HG02678 (cell line): ENCODE measurements around the gene DISC1.

ENCODE experiments used
- ATAC-seq: cut with Tn5 transposase; IDR thresholded peaks from one replicate; pipeline ENCODE4 v1.9.1; 2021; ENCODE audit warnings: mild to moderate bottlenecking, moderate library complexity; ENCODE audit not compliant: unreplicated experiment

DISC1 gene

GRCh38 chr1:232018231-232019025 lies 391.8 kb downstream of the DISC1 start:
- ATAC-seq = no peak

- no peak for ATAC-seq
These were observed 392.4 kb downstream of the DISC1 start for GRCh38 chr1:232019026-232019340.

- ATAC-seq = no peak
These were observed 393.8 kb downstream of the DISC1 start for GRCh38 chr1:232020352-232020751.

DNA sequence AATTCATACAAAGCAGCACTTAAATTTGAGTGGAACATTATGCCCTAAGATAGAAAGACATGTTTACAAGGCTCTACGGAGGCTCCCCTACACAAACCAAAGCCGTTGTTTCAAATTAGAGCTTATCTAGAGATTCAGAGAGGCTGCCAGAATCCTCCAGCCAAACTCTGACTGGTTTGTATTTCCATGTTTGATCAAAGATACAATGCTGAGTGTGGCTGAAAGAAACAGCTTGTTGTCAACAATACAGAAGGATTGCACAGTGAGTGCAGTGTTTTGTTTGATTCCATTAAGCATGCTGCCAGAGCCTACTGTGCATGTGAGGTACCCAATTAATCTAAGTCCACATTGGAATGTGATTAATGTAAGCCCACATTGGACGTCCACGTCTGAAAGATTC lies 402.7 kb downstream of the DISC1 start:
- ATAC-seq = no peak

DNA sequence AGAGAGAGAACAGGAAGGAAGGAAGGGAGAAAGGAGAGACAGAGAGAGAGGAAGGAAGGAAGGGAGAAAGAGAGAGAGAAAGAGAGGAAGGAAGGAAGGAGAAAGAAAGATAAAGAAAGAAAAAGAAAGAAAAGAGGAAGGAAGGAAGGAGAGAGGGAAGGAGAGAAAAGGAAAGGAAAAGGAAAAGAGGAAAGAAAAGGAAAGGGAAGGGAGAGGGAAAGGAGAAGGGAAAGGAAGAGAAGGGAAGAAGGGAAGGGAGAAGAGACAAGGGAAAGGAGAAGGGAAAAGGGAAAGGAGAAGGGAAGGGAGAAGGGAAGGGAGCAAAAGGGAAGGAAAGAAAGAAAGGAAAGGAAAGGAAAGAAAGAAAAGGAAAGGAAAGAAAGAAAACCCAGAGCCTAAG lies 404.6 kb downstream of the DISC1 start:
- ATAC-seq = no peak

- no peak for ATAC-seq
These were observed 406.7 kb downstream of the DISC1 start for GRCh38 chr1:232033285-232033684.

DNA sequence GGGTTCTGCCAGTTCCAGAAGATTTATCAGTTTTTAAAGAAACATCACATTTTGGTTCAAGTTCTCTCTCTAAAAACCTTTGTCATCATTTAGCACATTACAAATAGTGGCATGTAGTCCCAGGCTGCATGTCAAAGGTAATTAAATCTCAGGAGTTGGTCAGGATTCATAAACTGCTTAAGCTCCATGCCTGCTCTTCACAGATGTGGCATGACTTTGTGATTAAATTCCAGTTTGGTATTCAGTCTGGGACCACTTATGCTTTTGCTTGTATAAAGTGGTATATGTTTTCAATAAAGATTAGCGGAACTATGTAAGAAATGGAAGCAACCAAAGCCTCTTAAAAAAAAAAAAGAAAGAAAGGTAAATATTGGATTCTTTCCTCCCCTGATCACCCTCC lies 408.0 kb downstream of the DISC1 start:
- ATAC-seq = no peak

- ATAC-seq = no peak
These were observed 409.8 kb downstream of the DISC1 start for GRCh38 chr1:232036181-232036933.

DNA sequence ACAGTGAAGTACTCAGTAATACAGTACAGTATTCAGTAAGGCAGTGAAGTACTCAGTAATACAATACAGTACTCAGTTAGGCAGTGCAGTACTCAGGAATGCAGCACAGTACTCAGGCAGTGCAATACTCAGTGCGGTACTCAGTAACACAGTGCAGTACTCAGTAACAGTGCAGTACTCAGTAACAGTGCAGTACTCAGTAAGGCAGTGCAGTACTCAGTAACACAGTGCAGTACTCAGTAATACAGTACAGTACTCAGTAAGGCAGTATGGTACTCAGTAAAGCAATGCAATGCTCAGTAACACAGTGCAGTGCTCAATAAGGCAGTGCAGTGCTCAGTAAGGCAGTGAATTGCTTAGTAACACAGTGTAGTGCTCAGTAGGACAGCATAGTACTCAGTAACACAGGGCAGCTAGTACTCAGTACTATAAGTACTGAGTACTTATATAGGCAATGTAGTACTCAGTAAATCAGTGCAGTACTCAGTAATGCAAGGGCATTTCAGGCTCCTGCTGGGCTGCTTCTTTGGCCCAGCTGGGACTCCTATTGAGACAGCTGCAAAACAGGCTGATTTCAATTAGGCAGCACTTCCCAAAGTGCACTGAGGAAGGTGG lies 411.3 kb downstream of the DISC1 start:
- ATAC-seq = no peak

- ATAC-seq = no peak
These were observed 412.4 kb downstream of the DISC1 start for GRCh38 chr1:232038706-232039677.

- no peak for ATAC-seq
These were observed 413.7 kb downstream of the DISC1 start for GRCh38 chr1:232040260-232040659.

DNA sequence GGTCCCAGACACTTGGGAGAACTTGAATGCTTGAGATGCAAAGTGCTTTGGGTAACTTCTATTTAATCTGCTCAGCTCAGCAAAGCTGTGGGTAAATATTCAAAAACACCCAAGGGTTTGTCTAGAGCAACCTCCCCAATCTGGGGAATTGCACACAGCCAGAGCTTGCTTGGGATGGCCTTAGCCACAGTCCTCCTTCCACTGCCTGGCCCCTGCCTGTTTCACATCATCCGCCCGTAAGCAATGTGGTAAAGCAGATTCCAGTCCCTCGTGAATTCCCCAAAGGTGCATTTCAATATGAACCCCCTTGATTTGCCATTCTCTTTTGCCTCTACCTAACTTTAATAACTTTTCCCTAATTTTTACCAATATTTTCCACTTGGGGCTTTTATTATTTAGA lies 418.1 kb downstream of the DISC1 start:
- no peak for ATAC-seq

DNA sequence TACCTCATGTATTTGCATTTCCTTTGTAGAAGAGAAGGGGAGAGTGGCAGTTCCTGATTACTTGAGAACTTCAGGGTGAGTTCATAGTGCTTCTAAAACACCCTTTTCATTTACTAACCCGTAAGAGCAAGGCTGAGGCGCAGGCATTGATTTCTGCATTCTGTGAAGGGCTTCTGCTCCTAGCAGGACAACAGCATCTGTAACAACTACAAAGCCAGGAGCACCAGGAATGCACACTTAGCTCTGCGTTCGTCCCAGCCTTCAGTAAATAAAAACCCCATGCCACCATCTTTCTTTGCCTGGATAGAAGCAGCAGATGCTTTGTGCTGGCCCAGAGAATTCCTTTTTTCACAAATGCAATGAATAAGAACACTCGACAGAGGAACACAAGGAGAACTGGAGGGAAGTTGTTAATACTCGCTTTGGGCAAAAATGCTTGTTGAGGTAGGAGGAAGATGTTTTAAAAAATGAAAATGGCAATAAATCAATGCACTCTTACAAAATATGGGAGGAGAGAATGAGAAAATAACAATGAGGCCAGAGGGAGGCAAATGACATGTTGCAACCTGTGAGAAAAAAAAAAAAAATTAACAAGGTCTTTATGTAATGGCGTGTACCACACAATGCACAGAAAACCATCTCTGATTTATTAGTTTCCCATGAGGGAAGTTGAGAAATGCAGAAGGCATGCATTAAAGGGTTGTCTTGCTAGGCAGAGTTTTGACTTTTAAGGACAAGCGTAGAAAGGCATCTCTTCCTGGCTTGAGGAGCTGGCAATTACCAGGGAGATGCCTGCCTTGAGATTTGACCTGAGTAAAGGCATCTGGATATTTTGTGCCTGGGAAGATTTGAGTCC lies 418.8 kb downstream of the DISC1 start:
- ATAC-seq = no peak

GRCh38 chr1:232046451-232047306 lies 420.1 kb downstream of the DISC1 start:
- no peak for ATAC-seq

- ATAC-seq = no peak
These were observed 420.9 kb downstream of the DISC1 start for GRCh38 chr1:232047473-232047872.

- no peak for ATAC-seq
These were observed 421.9 kb downstream of the DISC1 start for GRCh38 chr1:232048481-232048880.

- ATAC-seq = no peak
These were observed 422.7 kb downstream of the DISC1 start for GRCh38 chr1:232049335-232049734.

DNA sequence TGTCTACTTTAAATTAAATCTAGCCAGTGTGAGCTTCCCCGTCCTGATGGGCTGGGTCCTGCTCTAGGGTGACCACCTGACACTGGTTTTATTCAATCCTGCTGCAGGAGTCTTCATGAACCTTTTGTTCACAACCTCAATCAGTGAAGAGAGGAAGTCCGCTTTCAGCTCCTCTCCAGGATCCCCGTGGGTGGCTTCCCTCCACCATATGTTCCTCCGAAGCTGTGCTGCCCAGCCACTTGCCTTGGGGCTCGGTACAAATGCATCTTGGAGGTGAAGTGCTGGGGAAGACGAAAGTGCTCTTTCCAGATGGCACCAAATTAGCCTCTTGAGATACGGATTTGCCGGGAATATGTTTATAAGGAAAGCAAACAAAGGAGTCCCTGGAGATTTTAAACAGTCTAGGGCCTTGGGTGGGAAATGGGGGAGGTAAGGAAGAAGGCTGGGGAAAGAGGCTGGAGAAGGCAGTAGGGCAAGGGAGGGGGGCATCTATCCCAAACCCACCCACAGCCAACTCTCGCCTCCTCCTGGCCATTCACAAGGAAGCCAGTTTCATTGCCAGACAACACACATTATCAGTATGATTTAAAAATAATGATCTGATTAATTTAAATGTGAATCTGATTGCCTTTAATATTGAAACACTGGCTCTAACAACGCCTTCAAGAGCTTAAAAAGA lies 430.8 kb downstream of the DISC1 start:
- no peak for ATAC-seq

DNA sequence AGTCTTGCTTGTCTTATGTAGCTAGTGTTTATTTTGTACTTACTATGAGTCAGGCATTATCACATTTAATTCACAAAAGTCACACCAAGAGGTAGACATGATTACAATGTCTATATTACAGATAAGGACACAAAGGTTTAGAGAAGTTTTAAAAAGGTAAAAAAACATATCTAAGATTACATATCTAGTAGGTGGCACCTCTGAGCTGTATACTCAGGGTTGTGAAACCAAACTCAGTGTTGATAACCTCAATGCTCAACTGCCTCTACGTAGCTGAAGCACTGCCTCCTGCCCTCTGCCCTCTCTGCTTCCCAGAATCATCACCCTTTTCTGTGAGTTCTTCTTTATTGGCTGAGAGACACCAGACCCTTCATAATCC lies 431.3 kb downstream of the DISC1 start:
- ATAC-seq = no peak
